SU-DHL-6 (cell line): ENCODE data around the gene APLN.

ENCODE experiments used
- H2AFZ ChIP-seq: fragments of 200-600 bp; sonication (generic); 2 replicates; pipeline ENCODE4 v1.6.1; 2014; ENCODE audit warnings: low read depth, mild to moderate bottlenecking, moderate library complexity, mixed read lengths, antibody characterized with exemption, low read length; ENCODE audit not compliant: severe bottlenecking
- H3F3A ChIP-seq: fragments of 200-600 bp; shearing (Covaris generic); 2 replicates; pipeline ENCODE4 v1.6.0; 2016; ENCODE audit warnings: antibody characterized with exemption, mild to moderate bottlenecking; ENCODE audit not compliant: insufficient read depth
- H3K27ac ChIP-seq: fragments of 200-600 bp; sonication (generic); 2 replicates; pipeline ENCODE4 v1.5.1; 2016; ENCODE audit warnings: low read depth, mild to moderate bottlenecking, low read length, moderate library complexity, mixed read lengths
- H3K27me3 ChIP-seq: fragments of 200-600 bp; sonication (generic), shearing (Covaris generic); 2 replicates; pipeline ENCODE4 v1.6.0; 2014; ENCODE audit warnings: mild to moderate bottlenecking, low read length
- H3K36me3 ChIP-seq: fragments of 200-600 bp; sonication (generic); 2 replicates; pipeline ENCODE4 v1.6.1; 2014; ENCODE audit warnings: mild to moderate bottlenecking, low read length, mixed read lengths
- H3K4me2 ChIP-seq: fragments of 300-600, 200-600 bp; shearing (Covaris generic), sonication (generic); 2 replicates; pipeline ENCODE4 v1.6.0; 2014; ENCODE audit warnings: low read length, low read depth, mild to moderate bottlenecking; ENCODE audit not compliant: poor library complexity, severe bottlenecking
- H3K4me3 ChIP-seq: fragments of 200-600 bp; sonication (generic); 2 replicates; pipeline ENCODE4 v1.5.1; 2014; ENCODE audit warnings: antibody characterized with exemption, low read length, mild to moderate bottlenecking, mixed read lengths; ENCODE audit not compliant: insufficient read depth, poor library complexity, severe bottlenecking
- H3K79me2 ChIP-seq: fragments of 200-600 bp; sonication (generic); 2 replicates; pipeline ENCODE4 v1.6.1; 2014; ENCODE audit warnings: mild to moderate bottlenecking, low read length, moderate library complexity; ENCODE audit not compliant: insufficient read depth
- H3K9ac ChIP-seq: fragments of 200-600 bp; sonication (generic); 2 replicates; pipeline ENCODE4 v1.7.0; 2014; ENCODE audit warnings: mild to moderate bottlenecking, low read length
- H3K9me2 ChIP-seq: fragments of 200-600 bp; sonication (generic); replicated peaks from 2 replicates; pipeline ENCODE4 v1.6.1; 2014; ENCODE audit warnings: low read length; ENCODE audit not compliant: insufficient read depth
- H3K9me3 ChIP-seq: fragments of 200-600 bp; sonication (generic); 2 replicates; pipeline ENCODE4 v1.6.1; 2014; ENCODE audit warnings: low read length, mixed read lengths; ENCODE audit not compliant: insufficient read depth
- H4K20me1 ChIP-seq: fragments of 200-600 bp; sonication (generic); 2 replicates; pipeline ENCODE4 v1.6.1; 2014; ENCODE audit warnings: low read depth, mild to moderate bottlenecking, antibody characterized with exemption, low read length, moderate library complexity, mixed read lengths
- EZH2phosphoT487 ChIP-seq: fragments of 200-600 bp; sonication (generic), shearing (Covaris generic); conservative IDR thresholded peaks from 2 replicates; pipeline ENCODE4 v1.6.1; 2018; ENCODE audit warnings: mild to moderate bottlenecking, antibody characterized with exemption, low read length, moderate library complexity, mixed read lengths
- TF ChIP-seq, protein P1 (sequence below): fragments of 200-600 bp; sonication (generic); IDR thresholded peaks from one replicate; pipeline ENCODE4 v1.5.1; 2017; ENCODE audit warnings: antibody characterized with exemption, mild to moderate bottlenecking, low read length, moderate library complexity; ENCODE audit not compliant: insufficient read depth, poor library complexity, severe bottlenecking

Gene APLN

DNA sequence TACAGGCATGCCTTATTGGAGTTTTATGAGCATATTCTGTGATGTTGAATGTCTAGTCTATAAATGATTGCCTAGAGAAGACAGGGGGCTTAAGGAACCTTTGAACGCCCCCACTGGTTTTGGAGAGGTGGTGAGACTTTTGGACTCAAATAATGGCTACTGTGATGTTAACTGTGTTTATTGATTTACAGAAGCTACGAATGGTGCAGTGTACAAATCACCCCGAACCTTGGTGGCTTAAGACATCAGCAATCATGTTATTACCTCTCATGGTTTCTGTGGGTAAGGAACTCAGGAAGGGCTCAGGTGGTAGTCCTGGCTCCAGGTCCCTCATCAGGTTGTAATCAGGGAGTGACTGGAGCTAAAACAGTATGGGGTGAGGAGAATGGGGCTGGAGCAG lies 33.3 kb upstream of the APLN start:
- no peaks in the 10 kb centered on the region for H3F3A ChIP-seq
- no peak overlapping the region for H3K4me3 ChIP-seq
- H4K20me1 ChIP-seq, result no peaks in the 10 kb centered on the region
- no peak for TF ChIP-seq EZH2phosphoT487
- TF ChIP-seq, protein P1, sequence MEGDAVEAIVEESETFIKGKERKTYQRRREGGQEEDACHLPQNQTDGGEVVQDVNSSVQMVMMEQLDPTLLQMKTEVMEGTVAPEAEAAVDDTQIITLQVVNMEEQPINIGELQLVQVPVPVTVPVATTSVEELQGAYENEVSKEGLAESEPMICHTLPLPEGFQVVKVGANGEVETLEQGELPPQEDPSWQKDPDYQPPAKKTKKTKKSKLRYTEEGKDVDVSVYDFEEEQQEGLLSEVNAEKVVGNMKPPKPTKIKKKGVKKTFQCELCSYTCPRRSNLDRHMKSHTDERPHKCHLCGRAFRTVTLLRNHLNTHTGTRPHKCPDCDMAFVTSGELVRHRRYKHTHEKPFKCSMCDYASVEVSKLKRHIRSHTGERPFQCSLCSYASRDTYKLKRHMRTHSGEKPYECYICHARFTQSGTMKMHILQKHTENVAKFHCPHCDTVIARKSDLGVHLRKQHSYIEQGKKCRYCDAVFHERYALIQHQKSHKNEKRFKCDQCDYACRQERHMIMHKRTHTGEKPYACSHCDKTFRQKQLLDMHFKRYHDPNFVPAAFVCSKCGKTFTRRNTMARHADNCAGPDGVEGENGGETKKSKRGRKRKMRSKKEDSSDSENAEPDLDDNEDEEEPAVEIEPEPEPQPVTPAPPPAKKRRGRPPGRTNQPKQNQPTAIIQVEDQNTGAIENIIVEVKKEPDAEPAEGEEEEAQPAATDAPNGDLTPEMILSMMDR, result no peak
- H3K9ac ChIP-seq, result no peak overlapping the region
- H3K36me3 ChIP-seq, result no peaks in the 10 kb centered on the region
- no peaks in the 10 kb centered on the region for H3K9me3 ChIP-seq
- no peak overlapping the region for H3K4me2 ChIP-seq
- H3K27me3 ChIP-seq, result no peaks in the 10 kb centered on the region
- H3K79me2 ChIP-seq, result no peaks in the 10 kb centered on the region
- no peak overlapping the region for H3K27ac ChIP-seq
- no peak overlapping the region for H2AFZ ChIP-seq
- no peaks in the 10 kb centered on the region for H3K9me2 ChIP-seq

DNA sequence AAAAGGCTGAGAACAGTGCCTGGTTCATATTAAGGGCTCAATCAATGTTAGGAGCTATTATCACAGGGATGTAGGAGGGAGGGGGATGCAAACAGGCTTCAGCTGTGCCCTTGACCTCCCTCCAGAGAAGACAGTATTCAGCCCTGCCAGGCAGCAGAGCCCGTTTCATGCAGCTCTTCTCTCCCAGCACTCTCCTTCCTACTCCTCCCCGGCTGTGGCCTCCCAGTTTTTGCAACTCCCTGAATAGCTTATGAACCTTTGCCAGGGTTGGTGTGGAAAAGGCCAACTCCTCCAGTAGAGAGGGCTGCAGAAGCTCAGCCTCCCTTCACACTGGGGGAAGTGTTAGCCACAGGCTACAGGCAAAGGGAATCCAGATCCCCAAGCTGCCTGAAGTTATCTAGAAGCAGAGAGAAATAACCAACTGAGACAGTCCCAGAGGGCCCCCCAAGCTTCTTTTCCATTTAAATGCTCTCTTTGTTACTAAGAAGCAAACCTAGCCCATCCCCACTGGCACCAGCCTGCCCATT lies 31.7 kb upstream of the APLN start:
- no peaks in the 10 kb centered on the region for H3K36me3 ChIP-seq
- no peaks in the 10 kb centered on the region for H3K79me2 ChIP-seq
- H3K9ac ChIP-seq, result no peak overlapping the region
- no peak overlapping the region for H2AFZ ChIP-seq
- no peaks in the 10 kb centered on the region for H3F3A ChIP-seq
- TF ChIP-seq EZH2phosphoT487, result no peak
- TF ChIP-seq, protein P1, result no peak
- no peak overlapping the region for H3K4me2 ChIP-seq
- H3K4me3 ChIP-seq, result no peak overlapping the region
- H3K9me2 ChIP-seq, result no peaks in the 10 kb centered on the region
- no peak overlapping the region for H3K27ac ChIP-seq
- H4K20me1 ChIP-seq, result no peaks in the 10 kb centered on the region
- no peaks in the 10 kb centered on the region for H3K9me3 ChIP-seq
- H3K27me3 ChIP-seq, result no peaks in the 10 kb centered on the region

DNA sequence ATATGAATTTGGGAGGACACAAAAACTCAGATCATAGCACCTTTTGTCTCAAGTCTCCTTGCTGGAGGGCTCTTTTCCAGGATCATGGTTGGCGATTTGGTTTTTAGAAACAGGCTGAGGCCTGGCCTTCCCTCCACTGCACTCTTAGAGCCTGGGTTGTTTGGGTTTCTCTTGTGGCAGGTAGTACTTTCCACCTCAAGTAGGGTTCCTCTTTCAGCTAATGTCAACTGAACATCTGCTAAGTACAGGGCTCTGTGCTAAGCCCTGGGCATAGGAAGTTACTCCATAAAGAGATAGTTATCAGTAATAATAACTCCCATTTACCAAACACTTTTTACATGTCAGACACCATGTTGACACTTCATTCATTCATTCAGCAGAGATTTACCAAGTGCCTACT lies 28.2 kb upstream of the APLN start:
- Histone ChIP-seq H4K20me1 (no peaks in the 10 kb centered on the region), H3K9me3 (no peaks in the 10 kb centered on the region), H3F3A (no peaks in the 10 kb centered on the region), H3K27me3 (no peaks in the 10 kb centered on the region), H3K36me3 (no peaks in the 10 kb centered on the region), H3K4me3 (no peak overlapping the region), H3K9ac (no peak overlapping the region), H3K4me2 (no peak overlapping the region), H3K9me2 (no peaks in the 10 kb centered on the region), H3K27ac (no peak overlapping the region), H3K79me2 (no peaks in the 10 kb centered on the region), H2AFZ (no peak overlapping the region)
- TF ChIP-seq EZH2phosphoT487, result no peak
- TF ChIP-seq, protein P1, result no peak
